GM19240 (cell line): ENCODE measurements around the gene P2RX5.
"Not testable (repeated sequence)": the region's sequence is repeated elsewhere in the genome, so short reads cannot be mapped to it uniquely, and the experiment has no call there.

ENCODE experiments used
- DNase-seq: peaks from one replicate; pipeline ENCODE4 v3.0.0; 2011; ENCODE audit warnings: low spot score; ENCODE audit not compliant: insufficient read length

P2RX5 gene

GRCh38 chr17:3712811-3713463 is 17.0 kb upstream of the P2RX5 start:
- DNase-seq, result no peak

- peak; percentile 83 for DNase-seq
Observed at GRCh38 chr17:3710951-3711383, 15.0 kb upstream of the P2RX5 start.

- DNase-seq, result no peak
Observed at GRCh38 chr17:3708366-3708765, 12.4 kb upstream of the P2RX5 start.

GRCh38 chr17:3705718-3705984 is 9.7 kb upstream of the P2RX5 start:
- DNase-seq, result not testable (repeated sequence)

GRCh38 chr17:3704931-3705717 is 9.2 kb upstream of the P2RX5 start:
- DNase-seq, result no peak

GRCh38 chr17:3702041-3702539 is 6.1 kb upstream of the P2RX5 start:
- not testable (repeated sequence) for DNase-seq

GRCh38 chr17:3699951-3700350 is 4.0 kb upstream of the P2RX5 start:
- DNase-seq, result no peak

GRCh38 chr17:3698139-3698538 is 2.2 kb upstream of the P2RX5 start:
- no peak for DNase-seq

GRCh38 chr17:3697103-3697476 is 1.1 kb upstream of the P2RX5 start:
- no peak for DNase-seq

GRCh38 chr17:3695129-3695722 is 729 bp downstream of the P2RX5 start:
- no peak for DNase-seq

- DNase-seq, result no peak
Observed at GRCh38 chr17:3693829-3694231, 2.1 kb downstream of the P2RX5 start.

- DNase-seq, result no peak
Observed at GRCh38 chr17:3693141-3693540, 2.8 kb downstream of the P2RX5 start.

- no peak for DNase-seq
Observed at GRCh38 chr17:3692346-3692745, 3.6 kb downstream of the P2RX5 start.

- no peak for DNase-seq
Observed at GRCh38 chr17:3691617-3692067, 4.3 kb downstream of the P2RX5 start.

GRCh38 chr17:3690094-3690715 is 5.8 kb downstream of the P2RX5 start:
- no peak for DNase-seq

- no peak for DNase-seq
Observed at GRCh38 chr17:3689262-3690093, 6.5 kb downstream of the P2RX5 start.

- no peak for DNase-seq
Observed at GRCh38 chr17:3688852-3689261, 7.1 kb downstream of the P2RX5 start.

- no peak for DNase-seq
Observed at GRCh38 chr17:3688027-3688553, 7.9 kb downstream of the P2RX5 start.

- no peak for DNase-seq
Observed at GRCh38 chr17:3685174-3685573, 10.8 kb downstream of the P2RX5 start.

GRCh38 chr17:3683054-3683511 is 12.9 kb downstream of the P2RX5 start:
- peak; percentile 94 for DNase-seq

- DNase-seq, result no peak
Observed at GRCh38 chr17:3682033-3682432, 13.9 kb downstream of the P2RX5 start.
